HCEC 1CT (cell line): ENCODE data around the gene IL17B.

Experiments
- DNase-seq: peaks from one replicate; pipeline ENCODE4 v3.0.0-alpha.2; 2017

The IL17B gene

GRCh38 chr5:149376104-149376503, 3.0 kb downstream of the IL17B start:
- DNase-seq: no peak

GRCh38 chr5:149375434-149375833, 3.7 kb downstream of the IL17B start:
- no peak for DNase-seq

- DNase-seq: no peak
Measured at GRCh38 chr5:149374801-149375200, 4.3 kb downstream of the IL17B start.

GRCh38 chr5:149374303-149374702, 4.8 kb downstream of the IL17B start:
- DNase-seq: no peak

- no peak for DNase-seq
Measured at GRCh38 chr5:149372932-149373331, 6.2 kb downstream of the IL17B start.

- DNase-seq: no peak
Measured at GRCh38 chr5:149372076-149372795, 6.9 kb downstream of the IL17B start.

- peak; percentile 38 for DNase-seq
Measured at GRCh38 chr5:149371296-149371962, 7.7 kb downstream of the IL17B start.

GRCh38 chr5:149370878-149371277, 8.2 kb downstream of the IL17B start:
- DNase-seq: no peak

- DNase-seq: no peak
Measured at GRCh38 chr5:149367972-149368645, 11.0 kb downstream of the IL17B start.

GRCh38 chr5:149367249-149367971, 11.7 kb downstream of the IL17B start:
- DNase-seq: peak; percentile 78

- no peak for DNase-seq
Measured at GRCh38 chr5:149366169-149366729, 12.8 kb downstream of the IL17B start.

GRCh38 chr5:149365418-149365817, 13.7 kb downstream of the IL17B start:
- no peak for DNase-seq

GRCh38 chr5:149364719-149365118, 14.4 kb downstream of the IL17B start:
- no peak for DNase-seq

GRCh38 chr5:149363936-149364335, 15.2 kb downstream of the IL17B start:
- DNase-seq: no peak

GRCh38 chr5:149363358-149363757, 15.7 kb downstream of the IL17B start:
- DNase-seq: no peak

- DNase-seq: no peak
Measured at GRCh38 chr5:149362541-149362940, 16.6 kb downstream of the IL17B start.

- no peak for DNase-seq
Measured at GRCh38 chr5:149360272-149360671, 18.8 kb downstream of the IL17B start.

- DNase-seq: peak; percentile 31
Measured at GRCh38 chr5:149358868-149359495, 20.1 kb downstream of the IL17B start.

- no peak for DNase-seq
Measured at GRCh38 chr5:149358294-149358651, 20.8 kb downstream of the IL17B start.

GRCh38 chr5:149357370-149358293, 21.5 kb downstream of the IL17B start, which contains the start of gene PCYOX1L:
PCYOX1L (plus strand) TSS chr5:149358046; CDS start chr5:149358069, 23 bp downstream.
- peak; percentile 96 for DNase-seq

- peak; percentile 22 for DNase-seq
Measured at GRCh38 chr5:149356391-149356790, 22.7 kb downstream of the IL17B start.
